Osteocyte (in vitro differentiated cells): ENCODE results near the gene KCNT1. TPM values are rescaled to one million over a fixed set of nuclear protein-coding genes. Genes with fewer than 3 reads are reported as not detected.

ENCODE experiments used
- DNase-seq: peaks from one replicate; pipeline ENCODE4 v3.0.0; 2021; ENCODE audit warnings: mixed read lengths; ENCODE audit not compliant: unreplicated experiment; ENCODE audit errors: extremely low spot score
- H3K27ac Mint-ChIP-seq: one replicate; pipeline ENCODE4 v1.8.0; 2021; ENCODE audit warnings: mild to moderate bottlenecking, mixed read lengths; ENCODE audit not compliant: unreplicated experiment
- H3K27me3 Mint-ChIP-seq: one replicate; pipeline ENCODE4 v1.8.0; 2021; ENCODE audit warnings: mixed read lengths; ENCODE audit not compliant: unreplicated experiment
- H3K36me3 Mint-ChIP-seq: one replicate; pipeline ENCODE4 v1.8.0; 2021; ENCODE audit warnings: mixed read lengths; ENCODE audit not compliant: unreplicated experiment
- H3K4me1 Mint-ChIP-seq: one replicate; pipeline ENCODE4 v1.8.0; 2021; ENCODE audit warnings: mixed read lengths; ENCODE audit not compliant: unreplicated experiment
- H3K4me3 Mint-ChIP-seq: one replicate; pipeline ENCODE4 v1.8.0; 2021; ENCODE audit warnings: mild to moderate bottlenecking, moderate library complexity, mixed read lengths; ENCODE audit not compliant: unreplicated experiment
- H3K9me3 Mint-ChIP-seq: one replicate; pipeline ENCODE4 v1.8.0; 2021; ENCODE audit warnings: mixed read lengths; ENCODE audit not compliant: unreplicated experiment
- total RNA-seq: library from RNA; stranded (reverse); gene quantifications from 2 replicates; pipeline ENCODE4 v1.2.1, GENCODE V29; 2021
- TF ChIP-seq, protein P1 (sequence below): fragments of 200-600 bp; sonication (generic); IDR thresholded peaks from 2 replicates; pipeline ENCODE4 v1.5.0; 2021; ENCODE audit warnings: antibody characterized with exemption, mild to moderate bottlenecking, moderate library complexity

Gene KCNT1
- total RNA-seq, 1 donor from 2014 or later: not detected

DNA sequence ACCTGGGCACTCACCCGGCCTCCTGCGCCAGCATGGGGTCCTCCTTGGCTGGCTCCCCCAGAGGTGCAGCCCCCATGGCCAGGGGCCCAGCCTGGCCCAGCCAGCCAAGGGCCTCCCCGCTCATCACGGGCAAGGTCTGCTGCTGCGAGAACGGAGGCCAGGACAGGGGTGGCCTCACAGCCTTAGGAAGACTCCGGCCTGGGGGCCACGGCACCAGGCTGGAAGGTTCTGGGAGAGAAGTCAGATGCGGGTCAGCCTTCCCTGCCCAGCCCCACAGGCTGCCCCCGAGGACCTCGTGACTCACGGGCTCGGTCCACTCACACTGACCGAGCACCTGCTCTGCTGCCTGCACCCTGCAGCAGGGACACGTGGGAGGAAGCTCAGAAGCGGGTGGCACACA is 6.9 kb upstream of the KCNT1 start:
- TF ChIP-seq, protein P1, sequence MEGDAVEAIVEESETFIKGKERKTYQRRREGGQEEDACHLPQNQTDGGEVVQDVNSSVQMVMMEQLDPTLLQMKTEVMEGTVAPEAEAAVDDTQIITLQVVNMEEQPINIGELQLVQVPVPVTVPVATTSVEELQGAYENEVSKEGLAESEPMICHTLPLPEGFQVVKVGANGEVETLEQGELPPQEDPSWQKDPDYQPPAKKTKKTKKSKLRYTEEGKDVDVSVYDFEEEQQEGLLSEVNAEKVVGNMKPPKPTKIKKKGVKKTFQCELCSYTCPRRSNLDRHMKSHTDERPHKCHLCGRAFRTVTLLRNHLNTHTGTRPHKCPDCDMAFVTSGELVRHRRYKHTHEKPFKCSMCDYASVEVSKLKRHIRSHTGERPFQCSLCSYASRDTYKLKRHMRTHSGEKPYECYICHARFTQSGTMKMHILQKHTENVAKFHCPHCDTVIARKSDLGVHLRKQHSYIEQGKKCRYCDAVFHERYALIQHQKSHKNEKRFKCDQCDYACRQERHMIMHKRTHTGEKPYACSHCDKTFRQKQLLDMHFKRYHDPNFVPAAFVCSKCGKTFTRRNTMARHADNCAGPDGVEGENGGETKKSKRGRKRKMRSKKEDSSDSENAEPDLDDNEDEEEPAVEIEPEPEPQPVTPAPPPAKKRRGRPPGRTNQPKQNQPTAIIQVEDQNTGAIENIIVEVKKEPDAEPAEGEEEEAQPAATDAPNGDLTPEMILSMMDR: no peak
- no peak overlapping the region for H3K4me3 Mint-ChIP-seq
- DNase-seq: no peak
- no peak overlapping the region for H3K27ac Mint-ChIP-seq
- H3K9me3 Mint-ChIP-seq: no peaks in the 10 kb centered on the region
- H3K27me3 Mint-ChIP-seq: no peaks in the 10 kb centered on the region
- H3K36me3 Mint-ChIP-seq: no peaks in the 10 kb centered on the region
- H3K4me1 Mint-ChIP-seq: no peaks in the 10 kb centered on the region

DNA sequence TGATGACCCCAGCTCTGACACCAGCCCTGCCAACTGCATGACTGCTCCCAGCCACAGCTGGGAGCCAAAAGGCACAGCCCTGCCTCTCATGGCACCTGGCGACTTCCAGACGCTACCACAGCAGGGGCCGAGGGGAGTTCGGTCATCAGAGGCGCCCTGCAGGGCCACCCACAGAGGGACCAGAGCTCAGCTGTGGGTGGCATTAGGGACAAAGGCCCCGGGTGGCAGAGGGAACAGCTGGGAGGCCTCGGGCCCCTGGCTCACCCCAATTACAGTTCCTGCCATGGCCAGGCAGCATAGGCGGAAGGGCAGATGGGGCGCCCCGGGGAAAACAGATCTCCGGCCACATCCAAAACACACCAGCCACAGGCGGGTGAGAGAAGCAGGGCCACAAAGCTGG is 6.3 kb upstream of the KCNT1 start:
- no peaks in the 10 kb centered on the region for H3K36me3 Mint-ChIP-seq
- no peaks in the 10 kb centered on the region for H3K4me1 Mint-ChIP-seq
- H3K4me3 Mint-ChIP-seq: no peak overlapping the region
- DNase-seq: no peak
- H3K9me3 Mint-ChIP-seq: no peaks in the 10 kb centered on the region
- TF ChIP-seq, protein P1: no peak
- no peak overlapping the region for H3K27ac Mint-ChIP-seq
- H3K27me3 Mint-ChIP-seq: no peaks in the 10 kb centered on the region

DNA sequence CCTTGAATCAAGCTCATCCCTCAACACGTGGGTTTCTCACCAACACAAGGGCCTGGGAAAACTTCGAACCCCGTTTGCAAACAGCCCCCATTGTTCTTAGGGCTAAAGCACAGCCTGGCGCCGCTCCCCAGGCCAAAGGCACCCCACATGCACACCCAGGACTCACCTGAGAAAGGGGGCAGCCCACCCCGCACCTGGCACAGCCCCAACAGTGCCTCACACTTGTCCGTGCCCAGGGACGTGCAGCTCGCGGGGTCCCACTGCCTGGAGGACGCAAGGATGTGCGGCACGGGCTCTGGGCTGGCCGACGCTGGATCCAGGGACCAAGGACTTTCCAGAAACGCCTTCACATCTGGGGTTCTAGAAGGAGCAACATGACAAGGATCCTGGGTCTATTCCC is 5.5 kb upstream of the KCNT1 start:
- TF ChIP-seq, protein P1: no peak
- no peaks in the 10 kb centered on the region for H3K36me3 Mint-ChIP-seq
- DNase-seq: no peak
- H3K4me3 Mint-ChIP-seq: no peak overlapping the region
- no peaks in the 10 kb centered on the region for H3K27me3 Mint-ChIP-seq
- H3K4me1 Mint-ChIP-seq: no peaks in the 10 kb centered on the region
- H3K27ac Mint-ChIP-seq: no peak overlapping the region
- H3K9me3 Mint-ChIP-seq: no peaks in the 10 kb centered on the region

DNA sequence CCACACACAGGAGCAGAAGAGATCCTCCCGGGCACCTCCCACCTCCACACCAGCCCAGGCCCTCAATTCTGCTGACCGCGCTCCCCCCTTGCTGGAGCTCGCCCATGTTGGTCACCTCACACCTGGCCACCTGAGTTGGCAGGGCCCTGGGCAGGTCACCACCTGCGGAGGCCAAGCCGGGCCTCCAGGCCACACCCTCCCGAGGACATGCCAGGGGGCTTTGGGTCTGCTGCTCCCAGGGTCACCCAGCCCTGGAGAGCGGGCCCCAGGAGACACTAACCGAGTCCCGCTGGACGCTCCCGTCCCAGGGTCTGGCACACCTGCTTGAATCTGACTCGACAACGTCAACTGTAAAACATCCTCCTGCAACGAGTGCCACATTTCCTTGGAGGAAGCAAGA is 4.8 kb upstream of the KCNT1 start:
- no peaks in the 10 kb centered on the region for H3K4me1 Mint-ChIP-seq
- TF ChIP-seq, protein P1: no peak
- H3K27me3 Mint-ChIP-seq: no peaks in the 10 kb centered on the region
- H3K4me3 Mint-ChIP-seq: no peak overlapping the region
- no peak overlapping the region for H3K27ac Mint-ChIP-seq
- DNase-seq: no peak
- H3K36me3 Mint-ChIP-seq: no peaks in the 10 kb centered on the region
- no peaks in the 10 kb centered on the region for H3K9me3 Mint-ChIP-seq

DNA sequence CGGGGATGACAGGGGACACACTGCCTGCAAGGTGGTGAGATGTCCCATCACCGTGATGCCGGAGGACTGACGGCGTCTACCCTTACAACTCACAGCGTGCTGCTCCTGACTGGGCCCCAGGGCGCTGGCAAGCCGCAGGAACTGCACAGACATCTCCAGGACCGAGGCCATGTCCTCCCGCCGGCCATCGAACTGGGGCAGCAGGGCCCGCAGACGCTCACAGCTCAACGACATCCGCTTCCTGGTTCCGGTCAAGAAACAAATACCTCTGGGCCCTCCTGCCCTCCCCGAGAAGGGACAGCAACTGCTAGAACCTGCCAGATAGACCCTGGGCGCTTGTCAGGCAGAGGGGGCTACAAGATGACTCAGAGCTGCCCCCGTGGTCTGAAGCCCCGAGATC is 3.7 kb upstream of the KCNT1 start:
- TF ChIP-seq, protein P1: no peak
- Mint-ChIP-seq H3K4me3 (no peak overlapping the region), H3K27ac (no peak overlapping the region), H3K27me3 (no peaks in the 10 kb centered on the region), H3K9me3 (no peaks in the 10 kb centered on the region), H3K36me3 (no peaks in the 10 kb centered on the region), H3K4me1 (no peaks in the 10 kb centered on the region)
- DNase-seq: no peak
